Liver (tissue), 3 donors: Measurements from ENCODE around the gene SNX20.

Experiments
- EGR1 ChIP-seq, 2 donors: IDR thresholded peaks; 2 replicates each; pipeline ENCODE4 v1.6.1; 2016 to 2018; ENCODE audit warnings: antibody characterized with exemption in 2 of 2, low read depth in 2 of 2
- FOXA1 ChIP-seq: IDR thresholded peaks from 2 replicates; pipeline ENCODE4 v1.6.1; 2016; ENCODE audit warnings: antibody characterized with exemption
- GABPA ChIP-seq, 2 donors: IDR thresholded peaks in 1 of 2; conservative IDR thresholded peaks in 1 of 2; 2 replicates each; pipeline ENCODE4 v1.6.1; 2016; ENCODE audit warnings: antibody characterized with exemption in 2 of 2, mild to moderate bottlenecking in 1 of 2, moderate library complexity in 1 of 2
- RAD21 ChIP-seq, 2 donors: IDR thresholded peaks; 2 replicates each; pipeline ENCODE4 v1.6.1; 2016; ENCODE audit warnings: antibody characterized with exemption in 2 of 2, mild to moderate bottlenecking in 2 of 2
- TAF1 ChIP-seq: conservative IDR thresholded peaks from 2 replicates; pipeline ENCODE4 v1.6.1; 2016; ENCODE audit warnings: antibody characterized with exemption, mild to moderate bottlenecking
- TF ChIP-seq, protein P1 (sequence below): fragments of 150-350 bp; IDR thresholded peaks from 2 replicates; pipeline ENCODE4 v1.5.1; 2017; ENCODE audit warnings: improper control_type of control experiment, low read depth, low read length; ENCODE audit not compliant: missing input control
- TF ChIP-seq, protein P2 (sequence below): IDR thresholded peaks from 2 replicates; pipeline ENCODE4 v1.6.1; 2016; ENCODE audit warnings: antibody characterized with exemption
- TF ChIP-seq, protein P3 (sequence below): IDR thresholded peaks from 2 replicates; pipeline ENCODE4 v1.6.1; 2016; ENCODE audit warnings: antibody characterized with exemption
- donor health status: healthy.
- donor health status: healthy.

DNA sequence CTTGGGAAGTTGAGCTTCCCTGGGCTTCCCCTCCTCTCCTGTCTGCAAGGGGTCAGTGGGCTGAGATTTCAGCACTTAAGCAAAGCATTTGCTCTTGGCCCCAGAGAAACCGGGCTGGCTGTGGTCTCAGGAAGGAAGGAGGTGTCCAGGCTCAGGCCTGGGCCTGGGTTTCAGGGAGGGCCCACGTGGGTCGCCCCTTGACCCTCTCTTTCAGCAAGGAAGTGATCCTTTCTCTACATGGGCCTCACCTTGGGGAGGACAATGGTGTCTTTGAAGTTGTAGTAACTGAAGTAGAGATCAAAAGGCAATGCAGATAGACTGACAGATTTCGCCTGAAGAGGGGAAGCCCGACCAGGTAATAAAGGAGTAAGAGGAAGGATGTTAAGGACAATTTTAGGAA lies 15.0 kb upstream of the SNX20 start:
- TF ChIP-seq EGR1 (IDR thresholded peaks at IDR 0.05; ENCODE audit: low read depth in 2 of 2): no peak
- TF ChIP-seq, protein P1, sequence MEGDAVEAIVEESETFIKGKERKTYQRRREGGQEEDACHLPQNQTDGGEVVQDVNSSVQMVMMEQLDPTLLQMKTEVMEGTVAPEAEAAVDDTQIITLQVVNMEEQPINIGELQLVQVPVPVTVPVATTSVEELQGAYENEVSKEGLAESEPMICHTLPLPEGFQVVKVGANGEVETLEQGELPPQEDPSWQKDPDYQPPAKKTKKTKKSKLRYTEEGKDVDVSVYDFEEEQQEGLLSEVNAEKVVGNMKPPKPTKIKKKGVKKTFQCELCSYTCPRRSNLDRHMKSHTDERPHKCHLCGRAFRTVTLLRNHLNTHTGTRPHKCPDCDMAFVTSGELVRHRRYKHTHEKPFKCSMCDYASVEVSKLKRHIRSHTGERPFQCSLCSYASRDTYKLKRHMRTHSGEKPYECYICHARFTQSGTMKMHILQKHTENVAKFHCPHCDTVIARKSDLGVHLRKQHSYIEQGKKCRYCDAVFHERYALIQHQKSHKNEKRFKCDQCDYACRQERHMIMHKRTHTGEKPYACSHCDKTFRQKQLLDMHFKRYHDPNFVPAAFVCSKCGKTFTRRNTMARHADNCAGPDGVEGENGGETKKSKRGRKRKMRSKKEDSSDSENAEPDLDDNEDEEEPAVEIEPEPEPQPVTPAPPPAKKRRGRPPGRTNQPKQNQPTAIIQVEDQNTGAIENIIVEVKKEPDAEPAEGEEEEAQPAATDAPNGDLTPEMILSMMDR: no peak
- no peak for TF ChIP-seq RAD21 (IDR thresholded peaks at IDR 0.05)
- TF ChIP-seq FOXA1: no peak
- TF ChIP-seq, protein P2, sequence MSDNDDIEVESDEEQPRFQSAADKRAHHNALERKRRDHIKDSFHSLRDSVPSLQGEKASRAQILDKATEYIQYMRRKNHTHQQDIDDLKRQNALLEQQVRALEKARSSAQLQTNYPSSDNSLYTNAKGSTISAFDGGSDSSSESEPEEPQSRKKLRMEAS: no peak
- TF ChIP-seq GABPA (IDR thresholded peaks at IDR 0.05 in 1 of 2, conservative IDR thresholded peaks at IDR 0.05 in 1 of 2): no peak
- TF ChIP-seq TAF1: no peak
- TF ChIP-seq, protein P3, sequence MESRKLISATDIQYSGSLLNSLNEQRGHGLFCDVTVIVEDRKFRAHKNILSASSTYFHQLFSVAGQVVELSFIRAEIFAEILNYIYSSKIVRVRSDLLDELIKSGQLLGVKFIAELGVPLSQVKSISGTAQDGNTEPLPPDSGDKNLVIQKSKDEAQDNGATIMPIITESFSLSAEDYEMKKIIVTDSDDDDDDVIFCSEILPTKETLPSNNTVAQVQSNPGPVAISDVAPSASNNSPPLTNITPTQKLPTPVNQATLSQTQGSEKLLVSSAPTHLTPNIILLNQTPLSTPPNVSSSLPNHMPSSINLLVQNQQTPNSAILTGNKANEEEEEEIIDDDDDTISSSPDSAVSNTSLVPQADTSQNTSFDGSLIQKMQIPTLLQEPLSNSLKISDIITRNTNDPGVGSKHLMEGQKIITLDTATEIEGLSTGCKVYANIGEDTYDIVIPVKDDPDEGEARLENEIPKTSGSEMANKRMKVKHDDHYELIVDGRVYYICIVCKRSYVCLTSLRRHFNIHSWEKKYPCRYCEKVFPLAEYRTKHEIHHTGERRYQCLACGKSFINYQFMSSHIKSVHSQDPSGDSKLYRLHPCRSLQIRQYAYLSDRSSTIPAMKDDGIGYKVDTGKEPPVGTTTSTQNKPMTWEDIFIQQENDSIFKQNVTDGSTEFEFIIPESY: no peak
